Erythroblast (primary cell): ENCODE data around the gene CLMN.

Experiments used
- GATA1 ChIP-seq: IDR thresholded peaks from 2 replicates; pipeline ENCODE4 v1.6.1; 2011; ENCODE audit warnings: low read depth, mild to moderate bottlenecking, control low read depth, low read length, moderate library complexity
- POLR2A ChIP-seq: IDR thresholded peaks from 2 replicates; pipeline ENCODE4 v1.6.1; 2011; ENCODE audit warnings: mild to moderate bottlenecking, low read length

DNA sequence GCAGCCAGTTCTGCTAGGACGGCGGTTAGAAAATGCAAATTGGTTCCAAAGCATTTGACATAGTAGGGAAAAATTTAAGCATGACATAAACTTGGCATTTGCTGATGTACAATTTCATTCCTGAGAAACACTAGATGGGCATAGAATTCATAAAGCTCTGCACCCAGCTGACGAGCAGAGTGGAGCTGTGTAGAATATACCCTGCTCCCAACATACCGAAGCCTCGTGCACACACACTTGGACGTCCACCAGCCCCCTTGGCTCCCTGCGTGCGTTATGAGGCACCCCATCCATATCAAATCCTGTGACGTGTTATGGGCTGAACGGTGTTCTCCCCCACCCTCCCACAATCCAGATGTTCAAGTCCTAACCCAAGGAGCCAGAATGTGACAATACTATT is 65.4 kb downstream of the CLMN start:
- TF ChIP-seq POLR2A (no peak), GATA1 (no peak)
